ENCODE data around the gene PPP4R1.
"Not testable (repeated sequence)": the region's sequence is repeated elsewhere in the genome, so short reads cannot be mapped to it uniquely, and the experiment has no call there.

PPP4R1 gene

DNA sequence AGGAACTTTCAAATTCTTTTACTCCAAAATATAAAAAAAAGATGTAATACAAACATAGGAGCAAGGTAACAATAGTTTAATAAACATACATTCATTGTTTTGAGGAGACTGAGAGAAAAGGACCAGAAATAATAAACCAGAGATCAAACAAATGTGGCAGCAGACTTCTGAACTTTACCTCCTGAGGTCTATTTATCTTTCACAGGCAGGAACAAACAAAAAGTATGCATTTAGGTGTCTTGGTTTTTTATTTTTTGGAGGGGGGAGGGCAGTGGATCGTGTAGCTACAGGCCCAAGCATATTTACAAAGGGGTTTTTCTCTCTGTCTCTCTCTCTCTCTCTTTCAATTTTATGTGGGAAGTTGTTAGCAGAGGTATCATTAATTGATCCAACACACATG is 5.6 kb downstream of the PPP4R1 start:
- H3K4me3 ChIP-seq (ENCODE audit: low read depth, low read length), result no peak overlapping the region
- TF ChIP-seq, protein P1, sequence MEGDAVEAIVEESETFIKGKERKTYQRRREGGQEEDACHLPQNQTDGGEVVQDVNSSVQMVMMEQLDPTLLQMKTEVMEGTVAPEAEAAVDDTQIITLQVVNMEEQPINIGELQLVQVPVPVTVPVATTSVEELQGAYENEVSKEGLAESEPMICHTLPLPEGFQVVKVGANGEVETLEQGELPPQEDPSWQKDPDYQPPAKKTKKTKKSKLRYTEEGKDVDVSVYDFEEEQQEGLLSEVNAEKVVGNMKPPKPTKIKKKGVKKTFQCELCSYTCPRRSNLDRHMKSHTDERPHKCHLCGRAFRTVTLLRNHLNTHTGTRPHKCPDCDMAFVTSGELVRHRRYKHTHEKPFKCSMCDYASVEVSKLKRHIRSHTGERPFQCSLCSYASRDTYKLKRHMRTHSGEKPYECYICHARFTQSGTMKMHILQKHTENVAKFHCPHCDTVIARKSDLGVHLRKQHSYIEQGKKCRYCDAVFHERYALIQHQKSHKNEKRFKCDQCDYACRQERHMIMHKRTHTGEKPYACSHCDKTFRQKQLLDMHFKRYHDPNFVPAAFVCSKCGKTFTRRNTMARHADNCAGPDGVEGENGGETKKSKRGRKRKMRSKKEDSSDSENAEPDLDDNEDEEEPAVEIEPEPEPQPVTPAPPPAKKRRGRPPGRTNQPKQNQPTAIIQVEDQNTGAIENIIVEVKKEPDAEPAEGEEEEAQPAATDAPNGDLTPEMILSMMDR (conservative IDR thresholded peaks at IDR 0.05; ENCODE audit: low read depth, low read length), result no peak
- no peak for DNase-seq (ENCODE audit: low read depth)

DNA sequence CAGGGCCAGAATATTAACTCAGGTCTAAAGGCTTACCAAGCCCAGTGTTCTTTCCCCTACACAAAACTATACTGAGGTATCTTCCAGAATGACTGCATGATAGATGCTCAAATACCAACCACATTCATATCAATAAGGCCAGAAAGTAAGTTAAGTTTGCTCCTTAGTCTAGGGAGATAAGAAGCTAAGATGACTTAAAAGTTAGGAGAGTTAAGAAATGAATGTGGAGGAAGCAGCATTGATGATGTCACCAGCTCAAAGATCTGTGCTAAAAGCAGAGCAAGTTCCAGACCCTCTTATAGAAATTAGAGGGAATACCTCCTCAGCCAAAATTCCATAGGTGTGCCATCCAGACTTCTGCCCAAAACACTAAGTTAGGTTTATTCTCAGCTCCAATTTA is 6.1 kb downstream of the PPP4R1 start:
- no peak overlapping the region for H3K4me3 ChIP-seq (ENCODE audit: low read depth, low read length)
- peak; percentile 38 for DNase-seq (ENCODE audit: low read depth)
- TF ChIP-seq, protein P1 (conservative IDR thresholded peaks at IDR 0.05; ENCODE audit: low read depth, low read length), result no peak

DNA sequence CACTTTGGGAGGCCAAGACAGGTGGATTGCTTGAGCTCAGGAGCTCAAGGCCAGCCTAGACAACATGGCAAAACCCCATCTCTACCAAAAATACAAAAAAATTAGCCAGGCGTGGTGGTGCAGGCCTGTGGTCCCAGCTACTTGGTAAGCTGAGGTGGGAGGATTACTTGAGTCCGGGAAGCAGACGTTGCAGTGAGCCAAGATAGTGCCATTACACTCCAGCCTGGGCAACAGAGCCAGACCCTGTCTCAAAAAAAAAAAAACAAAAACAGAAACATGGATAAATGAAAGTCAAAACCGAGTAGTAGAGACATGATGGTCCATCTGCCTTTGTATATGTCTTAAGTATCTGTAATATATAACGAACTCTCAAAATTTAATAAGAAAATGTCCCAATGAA is 7.2 kb downstream of the PPP4R1 start:
- not testable (repeated sequence) for DNase-seq (ENCODE audit: low read depth); H3K4me3 ChIP-seq (ENCODE audit: low read depth, low read length)

DNA sequence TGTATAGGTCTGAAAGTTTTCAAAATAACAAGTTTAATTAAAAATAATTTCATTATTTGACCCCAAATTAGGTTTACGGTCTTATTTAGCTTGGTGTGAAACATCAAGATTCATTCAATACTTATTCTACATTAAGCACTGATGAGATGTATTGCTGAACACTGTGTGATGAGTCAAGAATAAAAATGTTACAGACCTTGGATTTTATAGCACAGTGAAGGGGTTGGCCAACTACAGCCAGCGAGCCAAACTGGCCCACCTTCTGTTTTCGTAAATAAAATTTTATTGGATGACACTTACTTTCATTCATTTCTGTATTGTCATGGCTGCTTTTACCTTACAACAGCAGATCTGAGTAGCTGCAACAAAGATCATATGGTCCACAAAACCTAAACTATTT is 8.3 kb downstream of the PPP4R1 start:
- H3K4me3 ChIP-seq (ENCODE audit: low read depth, low read length), result no peak overlapping the region
- no peak for DNase-seq (ENCODE audit: low read depth)
- TF ChIP-seq, protein P1 (conservative IDR thresholded peaks at IDR 0.05; ENCODE audit: low read depth, low read length), result no peak

DNA sequence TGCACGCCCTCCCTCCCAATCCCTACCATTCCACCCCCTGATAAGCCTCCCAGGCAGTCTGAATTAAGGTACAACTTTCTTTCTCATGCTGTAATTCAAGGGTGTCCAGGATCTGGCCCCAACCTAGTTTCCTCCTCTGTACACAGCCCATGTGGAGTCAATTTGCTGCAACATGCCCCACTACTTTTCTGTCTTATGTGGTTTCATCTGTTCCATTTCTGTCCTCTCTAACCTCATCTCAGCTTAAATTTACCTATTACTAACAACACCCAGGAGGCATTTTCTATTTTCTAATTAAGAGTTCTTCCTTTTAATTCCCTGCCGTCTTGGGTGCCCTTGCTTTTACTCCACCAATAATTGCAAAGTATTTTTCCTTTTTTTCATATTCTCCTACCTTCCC is 10.0 kb downstream of the PPP4R1 start:
- TF ChIP-seq, protein P1 (conservative IDR thresholded peaks at IDR 0.05; ENCODE audit: low read depth, low read length), result no peak
- H3K4me3 ChIP-seq (ENCODE audit: low read depth, low read length), result no peak overlapping the region
- no peak for DNase-seq (ENCODE audit: low read depth)

DNA sequence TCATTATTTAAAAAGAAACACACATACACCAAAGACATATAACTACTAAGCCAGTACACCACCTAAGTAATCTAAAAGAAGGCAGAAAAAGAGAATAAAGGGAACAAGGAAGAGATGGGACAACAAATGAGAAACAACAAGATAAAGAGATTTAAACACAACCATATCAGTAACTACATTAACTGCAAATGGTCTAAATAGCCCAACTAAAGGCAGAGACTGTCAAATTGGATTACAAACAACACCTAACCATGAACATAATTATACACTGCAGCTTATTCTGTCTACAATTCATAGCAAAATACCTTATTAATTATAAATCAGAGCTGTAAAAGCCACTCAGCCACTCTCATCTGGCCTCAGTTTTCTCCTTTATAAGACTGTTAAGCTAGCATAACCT is 15.0 kb downstream of the PPP4R1 start:
- DNase-seq (ENCODE audit: low read depth), result no peak
- no peak overlapping the region for H3K4me3 ChIP-seq (ENCODE audit: low read depth, low read length)
- TF ChIP-seq, protein P1 (conservative IDR thresholded peaks at IDR 0.05; ENCODE audit: low read depth, low read length), result no peak

DNA sequence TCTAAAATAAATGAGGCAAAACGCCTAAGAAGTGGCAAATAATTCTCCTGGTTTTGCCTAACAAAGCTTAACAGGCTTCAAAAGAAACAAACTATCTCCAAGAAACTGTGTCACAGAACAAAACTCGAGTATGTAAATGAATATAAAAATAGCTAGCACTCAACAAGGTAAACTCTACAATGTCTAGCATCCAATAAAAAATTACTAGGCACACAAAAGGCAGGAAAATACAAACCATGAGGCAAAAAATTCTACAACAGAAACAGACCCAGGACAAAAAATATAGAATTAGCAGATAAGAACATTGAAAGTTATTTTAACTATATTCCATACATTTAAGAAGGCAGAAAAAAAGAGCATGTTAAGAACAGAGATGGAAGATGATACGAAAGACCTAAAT is 16.8 kb downstream of the PPP4R1 start:
- TF ChIP-seq, protein P1 (conservative IDR thresholded peaks at IDR 0.05; ENCODE audit: low read depth, low read length), result no peak
- no peak overlapping the region for H3K4me3 ChIP-seq (ENCODE audit: low read depth, low read length)
- DNase-seq (ENCODE audit: low read depth), result no peak
